Neuronal stem cell (in vitro differentiated cells): ENCODE data around the gene SEC24C.
A peak's percentile ranks its signal among the peaks of the same experiment; 100 is the strongest.

Experiments
- DNase-seq: peaks from one replicate; pipeline ENCODE4 v3.0.0-alpha.2; 2013; ENCODE audit warnings: low spot score
- H2AFZ ChIP-seq: one replicate; pipeline ENCODE4 v1.6.1; 2013; ENCODE audit warnings: mild to moderate bottlenecking, low read length, inconsistent platforms
- H2AK5ac ChIP-seq: 2 replicates; pipeline ENCODE4 v1.6.1; 2013; ENCODE audit warnings: low read depth, mild to moderate bottlenecking, inconsistent platforms, low read length, moderate library complexity, mixed read lengths
- H2BK120ac ChIP-seq: 2 replicates; pipeline ENCODE4 v1.6.1; 2013; ENCODE audit warnings: low read depth, mild to moderate bottlenecking, inconsistent platforms, low read length, moderate library complexity, mixed read lengths
- H2BK12ac ChIP-seq: one replicate; pipeline ENCODE4 v1.6.1; 2013; ENCODE audit warnings: low read length, inconsistent platforms
- H2BK15ac ChIP-seq: 2 replicates; pipeline ENCODE4 v1.6.1; 2013; ENCODE audit warnings: mild to moderate bottlenecking, low read length, inconsistent platforms, mixed read lengths
- H2BK5ac ChIP-seq: one replicate; pipeline ENCODE4 v1.6.1; 2013; ENCODE audit warnings: inconsistent platforms, mild to moderate bottlenecking, low read length, moderate library complexity
- H3K14ac ChIP-seq: one replicate; pipeline ENCODE4 v1.6.1; 2013; ENCODE audit warnings: low read length, inconsistent platforms
- H3K18ac ChIP-seq: 2 replicates; pipeline ENCODE4 v1.6.1; 2013; ENCODE audit warnings: low read length, inconsistent platforms
- H3K23ac ChIP-seq: 2 replicates; pipeline ENCODE4 v1.6.1; 2013; ENCODE audit warnings: low read depth, mild to moderate bottlenecking, mixed read lengths, low read length, inconsistent platforms; ENCODE audit not compliant: poor library complexity
- H3K27ac ChIP-seq: replicated peaks from 3 replicates; pipeline ENCODE4 v1.5.1; 2013; ENCODE audit warnings: low read length, inconsistent platforms
- H3K27me3 ChIP-seq, 3 experiments: 2 replicates each; pipeline ENCODE4 v1.6.1; 2013; ENCODE audit warnings: low read length in 3 of 3, mild to moderate bottlenecking in 2 of 3, inconsistent platforms in 1 of 3, low read depth in 1 of 3, mixed read lengths in 1 of 3, moderate library complexity in 1 of 3; ENCODE audit not compliant: control insufficient read depth in 3 of 3, insufficient read depth in 3 of 3
- H3K36me3 ChIP-seq, 2 donors: replicated peaks in 1 of 2; 2 replicates each; pipeline ENCODE4 v1.6.1; 2013; ENCODE audit warnings: low read length in 2 of 2; ENCODE audit not compliant: control insufficient read depth in 2 of 2, insufficient read depth in 2 of 2
- H3K4ac ChIP-seq: 2 replicates; pipeline ENCODE4 v1.6.1; 2013; ENCODE audit warnings: inconsistent platforms, mild to moderate bottlenecking, low read length, moderate library complexity
- H3K4me1 ChIP-seq, 2 donors: 1 replicate in 1 of 2; 2 replicates in 1 of 2; pipeline ENCODE4 v1.6.1; 2013; ENCODE audit warnings: low read length in 2 of 2, low read depth in 1 of 2; ENCODE audit not compliant: control insufficient read depth in 2 of 2, insufficient read depth in 1 of 2
- H3K4me2 ChIP-seq: one replicate; pipeline ENCODE4 v1.6.1; 2013; ENCODE audit warnings: mild to moderate bottlenecking, low read length, inconsistent platforms; ENCODE audit not compliant: insufficient read depth, poor library complexity, severe bottlenecking
- H3K4me3 ChIP-seq, 2 donors: 2 replicates each; pipeline ENCODE4 v1.5.1; 2013; ENCODE audit warnings: low read length in 2 of 2, mild to moderate bottlenecking in 2 of 2, inconsistent platforms in 1 of 2, moderate library complexity in 1 of 2
- H3K79me1 ChIP-seq: one replicate; pipeline ENCODE4 v1.6.1; 2013; ENCODE audit warnings: low read depth, mild to moderate bottlenecking, inconsistent platforms, low read length, moderate library complexity
- H3K9ac ChIP-seq: one replicate; pipeline ENCODE4 v1.6.1; 2013; ENCODE audit warnings: mild to moderate bottlenecking, low read depth, low read length, inconsistent platforms; ENCODE audit not compliant: poor library complexity
- H3K9me3 ChIP-seq, 2 donors: replicated peaks in 1 of 2; 2 replicates each; pipeline versions ENCODE3 to v1.6.1; 2013; ENCODE audit warnings: low read length in 2 of 2, mild to moderate bottlenecking in 2 of 2, inconsistent platforms in 1 of 2, low read depth in 1 of 2, mixed read lengths in 1 of 2, moderate library complexity in 1 of 2; ENCODE audit not compliant: control insufficient read depth in 2 of 2, insufficient read depth in 1 of 2
- H4K8ac ChIP-seq: one replicate; pipeline ENCODE4 v1.6.1; 2013; ENCODE audit warnings: low read depth, mild to moderate bottlenecking, inconsistent platforms, low read length, moderate library complexity
- H4K91ac ChIP-seq: one replicate; pipeline ENCODE4 v1.6.1; 2013; ENCODE audit warnings: low read length, low read depth, mild to moderate bottlenecking, inconsistent platforms; ENCODE audit not compliant: poor library complexity
- WGBS, 2 donors: extraction: QIAGEN DNeasy Blood & Tissue Kit; methylation state at CpG; one replicate each; pipeline ENCODE4 v1.1.7; 2013; ENCODE audit warnings: missing lambda C conversion rate in 2 of 2, mixed read lengths in 1 of 2; ENCODE audit not compliant: insufficient read length in 2 of 2, insufficient replicate concordance in 1 of 2; ENCODE audit errors: extremely low coverage in 2 of 2; 5-methylcytosine and 5-hydroxymethylcytosine counted together

Gene SEC24C

GRCh38 chr10:73759512-73760115 lies 15.4 kb downstream of the SEC24C start:
- no peaks in the 10 kb centered on the region for H3K27me3 ChIP-seq
- H3K18ac ChIP-seq, result no peak overlapping the region
- H3K4me2 ChIP-seq, result no peak overlapping the region
- H3K27ac ChIP-seq, result no peak overlapping the region
- H2BK120ac ChIP-seq, result no peak overlapping the region
- H4K8ac ChIP-seq, result no peak overlapping the region
- H2BK15ac ChIP-seq, result no peak overlapping the region
- peaks cover 3% of the 10 kb centered on the region for H3K79me1 ChIP-seq
- no peak overlapping the region for H3K23ac ChIP-seq
- H2AK5ac ChIP-seq, result no peak overlapping the region
- no peak for DNase-seq
- no peak overlapping the region for H3K9ac ChIP-seq
- no peak overlapping the region for H3K4ac ChIP-seq
- H2BK5ac ChIP-seq, result no peak overlapping the region
- H2BK12ac ChIP-seq, result no peak overlapping the region
- H3K4me3 ChIP-seq, result no peak overlapping the region
- no peak overlapping the region for H4K91ac ChIP-seq
- peaks cover 32 to 78% of the 10 kb centered on the region in 2 donors for H3K36me3 ChIP-seq
- H3K9me3 ChIP-seq, result no peaks in the 10 kb centered on the region
- H2AFZ ChIP-seq, result no peak overlapping the region
- no peaks in the 10 kb centered on the region for H3K4me1 ChIP-seq
- WGBS, 2 donors, result no CpG with 5 or more reads among the region's 5 CpGs
- no peak overlapping the region for H3K14ac ChIP-seq

- H3K4ac ChIP-seq, result no peak overlapping the region
- no peak overlapping the region for H3K9ac ChIP-seq
- H2AFZ ChIP-seq, result no peak overlapping the region
- H3K36me3 ChIP-seq, result peaks cover 51 to 89% of the 10 kb centered on the region in 2 donors
- no peak overlapping the region for H3K18ac ChIP-seq
- H2BK15ac ChIP-seq, result no peak overlapping the region
- H3K9me3 ChIP-seq, result no peaks in the 10 kb centered on the region
- H2AK5ac ChIP-seq, result no peak overlapping the region
- H4K91ac ChIP-seq, result no peak overlapping the region
- no peak overlapping the region for H2BK120ac ChIP-seq
- H3K27ac ChIP-seq, result no peak overlapping the region
- no peak overlapping the region for H2BK12ac ChIP-seq
- no peak overlapping the region for H4K8ac ChIP-seq
- no peak for DNase-seq
- no CpG with 5 or more reads among the region's 1 CpG for WGBS, 2 donors
- no peak overlapping the region for H3K14ac ChIP-seq
- no peaks in the 10 kb centered on the region for H3K4me1 ChIP-seq
- H3K27me3 ChIP-seq, result no peaks in the 10 kb centered on the region
- no peak overlapping the region for H2BK5ac ChIP-seq
- H3K4me3 ChIP-seq, result peak overlapping the region in 1 of 2 donors; percentile 32
- no peak overlapping the region for H3K4me2 ChIP-seq
- no peak overlapping the region for H3K23ac ChIP-seq
- H3K79me1 ChIP-seq, result peaks cover 3% of the 10 kb centered on the region
Measured at GRCh38 chr10:73761781-73762180, 17.6 kb downstream of the SEC24C start.

- Histone ChIP-seq H3K9me3 (no peaks in the 10 kb centered on the region), H4K8ac (no peak overlapping the region), H3K4ac (no peak overlapping the region), H4K91ac (no peak overlapping the region), H2BK12ac (no peak overlapping the region), H2BK5ac (no peak overlapping the region), H2BK120ac (no peak overlapping the region), H3K36me3 (peaks cover 57 to 96% of the 10 kb centered on the region in 2 donors), H2AK5ac (no peak overlapping the region), H3K27me3 (no peaks in the 10 kb centered on the region), H3K4me2 (no peak overlapping the region), H3K9ac (no peak overlapping the region), H3K14ac (no peak overlapping the region), H3K18ac (no peak overlapping the region), H2BK15ac (no peak overlapping the region), H3K4me1 (no peaks in the 10 kb centered on the region), H3K27ac (no peak overlapping the region), H3K79me1 (peaks cover 3% of the 10 kb centered on the region), H3K4me3 (no peak overlapping the region), H3K23ac (no peak overlapping the region), H2AFZ (no peak overlapping the region)
- no peak for DNase-seq
- WGBS, 2 donors, result no CpG with 5 or more reads among the region's 2 CpGs
Measured at GRCh38 chr10:73762915-73763314, 18.7 kb downstream of the SEC24C start.

DNA sequence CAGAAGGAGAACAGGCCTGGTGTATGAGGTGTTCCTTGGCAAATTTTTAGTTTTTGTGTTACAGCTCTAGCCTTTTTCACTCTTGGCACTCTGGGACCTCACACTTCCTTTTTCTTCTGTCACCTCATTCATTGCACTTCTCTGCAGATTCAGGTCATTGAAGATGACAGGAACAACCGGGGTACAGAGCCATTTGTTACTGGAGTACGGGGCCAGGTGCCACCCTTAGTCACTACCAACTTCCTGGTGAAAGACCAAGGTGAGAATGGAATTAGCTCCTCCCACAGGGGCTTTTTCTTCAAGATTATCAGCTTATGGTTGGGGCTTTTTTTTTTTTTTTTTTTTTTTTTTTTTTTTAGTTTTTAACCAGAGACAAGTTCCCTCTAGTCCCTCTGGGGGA lies 19.2 kb downstream of the SEC24C start:
- Histone ChIP-seq H2BK15ac (no peak overlapping the region), H3K36me3 (peaks cover 57 to 96% of the 10 kb centered on the region in 2 donors), H2BK120ac (no peak overlapping the region), H3K9ac (no peak overlapping the region), H3K4me2 (no peak overlapping the region), H3K14ac (no peak overlapping the region), H2AFZ (no peak overlapping the region), H3K27ac (no peak overlapping the region), H2BK12ac (no peak overlapping the region), H2AK5ac (no peak overlapping the region), H4K8ac (no peak overlapping the region), H3K4me3 (no peak overlapping the region), H3K9me3 (no peaks in the 10 kb centered on the region), H3K18ac (no peak overlapping the region), H3K79me1 (peaks cover 3% of the 10 kb centered on the region), H3K4ac (no peak overlapping the region), H2BK5ac (no peak overlapping the region), H3K27me3 (no peaks in the 10 kb centered on the region), H3K23ac (no peak overlapping the region), H4K91ac (no peak overlapping the region), H3K4me1 (no peaks in the 10 kb centered on the region)
- no CpG with 5 or more reads among the region's 2 CpGs for WGBS, 2 donors
- DNase-seq, result no peak
